NCI-H446 (cell line): ENCODE measurements around the gene POLE.
"Not testable (repeated sequence)": the region's sequence is repeated elsewhere in the genome, so short reads cannot be mapped to it uniquely, and the experiment has no call there.

Experiments used
- DNase-seq, 2 experiments: peaks; one replicate each; lab custom pipeline; 2025; lab: John Stamatoyannopoulos, UW

Gene POLE

DNA sequence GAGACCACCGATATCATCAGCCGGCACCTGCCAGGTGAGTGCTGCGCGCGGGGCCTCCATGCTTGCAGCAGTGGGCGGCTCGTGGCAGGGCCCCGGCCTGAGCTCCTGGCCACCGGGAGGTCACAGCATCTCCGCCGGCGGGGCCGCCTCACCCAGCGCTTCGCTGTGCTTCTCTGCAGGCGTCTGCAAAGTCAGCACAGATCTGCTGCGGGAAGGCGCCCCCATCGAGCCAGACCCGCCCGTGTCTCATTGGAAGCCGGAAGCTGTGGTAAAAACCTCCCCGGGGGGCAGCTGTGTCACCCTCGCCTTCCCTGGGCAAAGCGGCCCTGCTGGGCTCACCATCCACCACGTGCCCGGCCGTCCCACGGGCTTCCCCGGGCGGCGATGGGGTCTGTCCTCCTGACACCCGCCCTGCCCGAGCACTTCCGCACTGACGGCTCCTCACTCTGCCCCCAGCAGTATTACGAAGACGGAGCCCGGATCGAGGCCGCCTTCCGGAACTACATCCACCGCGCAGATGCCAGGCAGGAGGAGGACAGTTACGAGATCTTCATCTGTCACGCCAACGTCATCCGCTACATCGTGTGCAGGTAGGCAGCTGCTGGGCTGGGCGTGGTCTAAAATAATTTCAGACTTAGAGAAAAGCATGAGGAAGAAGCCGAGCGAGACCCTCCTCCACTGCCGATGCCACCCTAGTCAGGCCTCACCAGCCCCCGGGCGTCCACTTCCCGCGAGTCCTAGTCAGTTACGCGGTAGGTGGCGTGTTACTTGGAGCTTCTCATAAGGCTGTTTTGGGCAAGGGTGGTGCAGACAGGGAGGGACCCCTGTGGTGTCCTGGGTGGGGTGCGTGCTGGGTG is 30.6 kb upstream of the POLE start:
- no peak for DNase-seq

DNA sequence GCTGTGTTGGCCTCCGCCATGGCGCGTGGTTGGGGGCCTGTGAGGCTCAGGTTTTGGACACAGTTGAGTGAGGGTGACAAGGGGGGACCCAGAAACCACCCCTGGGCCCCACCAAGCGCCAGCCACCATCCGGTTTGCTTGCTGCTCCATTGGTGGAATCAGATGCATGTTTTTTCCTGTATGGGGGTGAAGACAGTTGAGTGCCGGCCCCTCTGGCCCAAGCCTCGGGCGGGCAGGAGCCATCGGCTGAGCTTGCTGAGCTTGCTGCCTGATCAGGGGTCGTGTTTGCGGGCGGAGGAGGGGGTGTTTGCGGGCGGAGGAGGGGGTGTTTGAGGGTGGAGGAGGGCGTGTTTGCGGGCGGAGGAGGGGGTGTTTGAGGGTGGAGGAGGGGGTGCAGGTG is 29.9 kb upstream of the POLE start:
- DNase-seq = no peak

DNA sequence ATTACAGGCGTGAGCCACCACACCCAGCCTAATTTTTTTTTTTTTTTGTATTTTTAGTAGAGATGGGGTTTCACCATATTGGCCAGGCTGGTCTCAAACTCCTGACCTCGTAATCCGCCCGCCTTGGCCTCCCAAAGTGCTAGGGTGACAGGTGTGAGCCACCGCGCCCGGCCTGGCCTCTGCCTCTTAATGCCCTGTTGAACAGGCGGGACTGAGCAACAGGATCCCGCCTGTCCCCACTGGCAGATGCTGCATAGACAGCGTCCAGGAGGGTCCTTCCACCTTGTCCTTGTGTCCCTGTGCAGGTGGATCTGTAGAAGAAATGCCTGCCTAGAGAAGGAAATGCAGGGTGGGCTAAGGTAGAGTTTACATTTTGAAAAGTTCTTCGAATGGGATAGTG is 29.2 kb upstream of the POLE start:
- no peak for DNase-seq

DNA sequence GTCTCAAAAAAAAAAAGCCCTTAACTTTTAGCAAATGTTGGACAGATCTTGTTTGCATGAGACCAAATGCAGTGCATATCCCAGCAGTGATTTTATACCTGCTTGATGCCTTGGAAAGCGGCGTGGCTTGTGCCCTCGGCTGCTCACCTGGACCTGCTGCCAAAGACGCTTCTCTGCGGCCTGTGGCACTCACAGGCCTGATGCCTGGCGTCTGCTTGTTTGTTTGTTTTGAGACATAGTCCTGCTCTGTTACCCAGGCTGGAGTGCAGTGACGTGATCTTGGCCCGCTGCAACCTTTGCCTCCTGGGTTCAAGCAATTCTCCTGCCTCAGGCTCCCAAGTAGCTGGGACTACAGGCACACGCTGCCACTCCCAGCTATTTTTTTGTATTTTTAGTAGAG is 28.7 kb upstream of the POLE start:
- no peak for DNase-seq

DNA sequence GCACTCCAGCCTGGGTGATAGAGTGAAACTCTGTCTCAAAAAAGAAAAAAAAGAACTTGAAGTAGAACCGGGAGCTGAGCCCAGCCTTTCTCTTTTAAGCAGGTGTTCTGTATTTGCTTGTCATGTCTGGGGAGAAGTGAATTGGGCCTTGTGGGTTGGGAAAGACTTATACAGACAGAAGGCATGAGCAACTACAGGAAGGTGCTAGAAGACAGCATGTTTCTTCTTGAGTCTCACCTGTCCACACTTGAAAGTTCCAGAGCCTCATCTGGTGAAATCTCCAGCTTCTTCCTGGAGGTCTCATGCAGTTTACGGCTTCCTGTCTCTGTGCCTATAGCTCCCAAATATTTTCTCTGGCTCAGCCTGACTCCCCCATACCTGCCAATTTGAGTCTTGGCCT is 26.0 kb upstream of the POLE start:
- DNase-seq = no peak

DNA sequence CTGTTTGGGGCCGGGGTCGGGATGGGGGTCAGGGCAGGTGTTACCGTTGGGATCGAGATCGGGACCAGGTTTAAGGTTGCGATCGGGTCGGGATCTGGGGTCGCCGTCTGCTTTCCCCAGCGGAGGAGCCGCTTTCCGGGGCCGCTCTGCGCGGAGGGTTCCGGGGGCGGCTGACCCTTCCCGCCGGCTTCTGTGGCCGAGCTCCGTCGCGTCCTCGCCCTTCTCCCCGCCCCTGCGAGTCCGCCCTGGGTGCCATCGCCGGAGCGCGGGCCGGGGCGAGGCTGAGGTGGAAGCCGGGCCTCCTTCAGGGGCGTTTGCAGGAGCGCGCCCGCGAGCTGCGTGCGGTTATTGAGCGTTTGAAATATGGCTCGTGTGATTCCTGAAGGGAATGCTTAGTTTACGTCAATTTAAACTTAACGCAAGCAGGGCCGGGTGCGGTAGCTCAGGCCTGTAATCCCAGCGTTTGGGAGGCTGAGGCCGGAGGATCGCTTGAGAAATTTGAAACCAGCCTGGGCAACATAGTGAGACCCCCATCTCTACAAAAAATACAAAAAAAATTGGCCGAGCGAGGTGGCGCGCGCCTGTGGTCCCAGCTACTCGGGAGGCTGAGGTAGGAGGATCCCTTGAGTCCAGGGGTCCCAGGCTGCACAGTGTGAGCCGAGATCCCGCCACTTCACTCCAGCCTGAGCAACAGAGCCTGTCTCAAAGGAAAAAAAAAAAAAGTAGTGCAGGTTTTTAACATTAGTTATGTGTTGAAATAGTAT is 24.1 kb upstream of the POLE start:
- no peak for DNase-seq

DNA sequence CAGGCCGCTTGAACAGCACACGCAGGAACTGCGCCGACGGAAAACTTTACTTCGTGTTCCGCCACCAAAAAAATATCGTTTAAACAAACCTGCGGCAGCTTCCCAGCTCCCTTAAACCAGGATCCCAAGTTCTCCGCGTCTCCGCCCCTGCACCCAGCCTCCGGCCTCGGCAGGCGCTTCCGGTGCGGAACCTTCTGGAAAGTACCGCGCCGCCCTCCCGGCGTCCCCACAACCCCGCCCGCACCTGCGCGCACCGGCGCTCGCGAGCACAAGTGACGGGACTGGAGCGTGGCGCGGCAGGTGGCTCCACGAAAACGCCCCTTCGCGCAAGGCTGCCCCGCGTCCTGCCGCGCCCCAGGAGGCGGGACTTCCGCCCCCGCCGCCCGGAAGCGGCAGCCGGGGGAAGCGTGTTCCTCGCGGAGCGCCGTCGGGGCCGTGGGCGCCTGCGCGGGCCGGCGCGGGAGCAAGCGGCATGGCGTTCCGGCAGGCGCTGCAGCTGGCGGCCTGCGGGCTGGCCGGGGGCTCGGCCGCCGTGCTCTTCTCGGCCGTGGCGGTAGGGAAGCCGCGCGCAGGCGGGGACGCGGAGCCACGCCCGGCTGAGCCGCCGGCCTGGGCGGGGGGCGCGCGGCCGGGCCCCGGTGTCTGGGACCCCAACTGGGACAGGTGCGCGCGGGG is 23.4 kb upstream of the POLE start, which contains the start of gene PGAM5:
Gene PGAM5 (plus strand): TSS at position 438 of the 675 bp plus-strand sequence. CDS start 35 bp downstream, at position 473.
- peak; percentile 57 to 88 for DNase-seq

DNA sequence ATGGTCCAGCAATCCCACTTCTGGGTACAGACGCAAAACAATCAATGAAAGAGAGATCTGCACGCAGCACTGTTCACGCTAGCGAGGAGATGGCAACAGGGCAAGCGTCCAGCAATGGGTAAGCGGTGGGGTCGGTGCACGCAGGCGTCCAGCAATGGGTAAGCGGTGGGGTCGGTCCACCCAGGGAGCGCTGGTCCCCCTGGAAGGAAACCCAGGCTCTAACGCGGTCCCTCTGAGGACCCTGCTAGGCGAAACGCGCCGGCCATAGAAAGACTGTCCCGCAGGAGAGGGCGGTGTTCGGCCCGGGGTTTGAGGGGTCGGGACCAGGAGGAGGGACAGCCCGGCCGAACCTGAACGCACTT is 22.9 kb upstream of the POLE start:
- DNase-seq = no peak

DNA sequence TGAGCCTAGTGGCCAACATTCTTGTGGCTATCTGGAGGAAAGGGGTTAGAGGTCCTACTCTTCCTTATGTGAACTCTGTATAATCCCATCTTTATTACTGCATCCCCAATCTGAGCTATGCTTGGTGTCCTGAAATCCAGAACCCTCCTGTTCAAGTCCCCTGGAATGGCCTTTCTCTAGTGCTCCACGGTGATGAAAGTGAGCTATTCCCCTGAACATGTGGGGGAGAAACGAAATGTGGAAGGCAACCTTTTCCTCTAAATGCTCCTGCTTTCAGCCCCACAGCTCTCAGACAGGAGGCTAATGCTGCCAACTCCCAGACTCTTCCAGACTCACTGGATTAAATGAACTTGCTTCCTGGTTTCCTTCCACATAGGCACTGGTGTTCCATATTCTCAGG is 21.0 kb upstream of the POLE start:
- DNase-seq = no peak

DNA sequence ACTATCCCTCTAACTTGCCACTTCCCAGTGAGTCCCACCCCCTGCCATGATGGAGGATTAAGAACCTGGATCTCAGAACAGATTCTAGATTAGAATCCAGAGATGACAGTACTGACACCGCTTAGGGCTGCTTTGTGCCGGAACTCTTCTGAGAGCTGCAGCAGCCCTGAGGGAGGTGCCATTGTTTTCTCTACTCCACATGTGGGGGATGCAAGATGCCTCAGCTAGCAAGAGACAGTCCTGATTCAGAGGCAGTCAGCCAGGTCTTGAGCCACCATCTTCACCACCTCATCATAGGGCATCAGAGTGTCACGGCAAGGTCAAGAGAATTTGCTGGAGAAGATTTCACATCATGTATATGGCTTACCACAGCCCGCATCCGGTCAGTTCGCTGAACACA is 20.1 kb upstream of the POLE start:
- DNase-seq = no peak

DNA sequence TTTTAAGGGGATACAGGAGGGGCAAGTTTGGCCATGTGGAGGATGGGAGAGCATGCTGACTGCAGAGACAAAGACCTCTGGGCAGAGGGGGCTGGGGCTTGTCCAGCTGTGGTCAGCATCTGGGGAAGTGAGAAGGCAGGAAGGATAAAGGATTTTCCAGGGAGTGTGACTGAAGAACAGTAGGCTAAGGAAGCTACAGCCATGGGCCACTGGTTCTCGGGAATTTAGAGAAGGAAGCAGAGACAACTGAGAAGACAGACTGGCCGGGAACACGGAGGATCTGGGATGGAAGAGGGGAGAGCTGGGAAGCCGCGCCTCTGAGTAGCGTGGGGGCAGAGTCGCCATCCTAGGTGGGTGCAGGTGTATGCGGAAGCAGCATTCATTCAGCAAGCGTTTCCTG is 16.5 kb upstream of the POLE start:
- DNase-seq = no peak

DNA sequence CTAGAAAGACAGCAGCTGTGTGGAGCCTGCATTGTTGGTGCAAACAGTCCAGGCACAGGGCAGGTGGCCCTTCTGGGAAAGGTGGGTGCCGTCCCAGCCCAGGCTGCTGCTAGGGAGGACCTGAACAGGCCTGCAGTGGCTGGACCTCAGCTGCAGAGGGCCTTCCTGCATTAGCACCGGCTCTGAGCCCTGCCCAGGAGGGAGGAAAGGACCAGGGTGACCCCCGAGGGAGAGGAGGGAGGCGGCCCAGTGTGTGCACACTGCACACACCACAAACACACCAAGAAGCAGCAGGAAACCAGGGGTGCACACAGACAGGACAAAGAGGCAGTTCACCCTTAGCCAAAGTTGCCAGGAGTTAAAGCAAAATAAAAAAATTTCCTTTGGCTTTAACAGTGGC is 15.5 kb upstream of the POLE start:
- DNase-seq = no peak

DNA sequence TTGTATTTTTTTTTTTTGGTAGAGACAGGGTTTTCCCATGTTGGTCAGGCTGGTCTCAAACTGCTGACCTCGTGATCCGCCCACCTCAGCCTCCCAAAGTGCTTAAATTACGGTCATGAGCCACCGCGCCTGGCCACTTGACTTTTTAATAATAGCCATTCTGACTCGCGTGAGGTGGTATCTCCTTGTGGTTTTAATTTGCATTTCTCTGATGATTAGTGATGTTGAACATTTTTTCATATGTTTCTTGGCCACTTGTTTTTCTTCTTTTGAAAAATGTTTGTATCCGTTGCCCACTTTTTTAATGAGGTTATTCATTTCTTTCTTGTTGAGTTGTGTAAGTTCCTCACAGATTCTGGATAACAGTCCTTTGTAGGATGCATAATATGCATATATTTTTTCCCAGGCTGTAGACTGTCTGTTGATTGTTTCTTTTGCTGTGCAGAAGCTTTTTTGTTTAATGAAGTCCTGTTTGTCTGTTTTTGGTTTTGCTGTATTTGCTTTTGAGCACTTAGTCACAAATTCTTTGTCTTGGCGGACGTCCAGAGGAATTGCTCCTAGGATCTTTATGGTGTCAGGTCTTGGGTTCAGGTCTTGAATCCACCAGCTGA is 13.2 kb upstream of the POLE start:
- DNase-seq = no peak

DNA sequence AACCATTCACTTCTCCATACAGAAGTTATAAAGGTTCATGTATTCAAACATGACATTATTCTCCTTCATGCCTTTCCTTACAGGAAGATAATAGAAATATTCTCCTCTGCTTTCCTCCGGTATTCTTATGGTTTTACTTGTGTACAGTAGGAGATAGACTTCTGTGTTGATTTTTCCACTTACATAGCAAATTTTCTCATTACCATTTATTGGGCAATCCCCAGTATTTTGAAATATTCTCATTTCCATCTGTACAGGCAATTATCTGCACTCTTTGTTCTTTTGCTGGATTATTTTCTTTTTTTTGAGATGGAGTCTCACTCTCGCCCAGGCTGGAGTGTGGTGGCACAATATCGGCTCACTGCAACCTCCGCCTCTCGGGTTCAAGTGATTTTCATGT is 11.2 kb upstream of the POLE start:
- no peak for DNase-seq

DNA sequence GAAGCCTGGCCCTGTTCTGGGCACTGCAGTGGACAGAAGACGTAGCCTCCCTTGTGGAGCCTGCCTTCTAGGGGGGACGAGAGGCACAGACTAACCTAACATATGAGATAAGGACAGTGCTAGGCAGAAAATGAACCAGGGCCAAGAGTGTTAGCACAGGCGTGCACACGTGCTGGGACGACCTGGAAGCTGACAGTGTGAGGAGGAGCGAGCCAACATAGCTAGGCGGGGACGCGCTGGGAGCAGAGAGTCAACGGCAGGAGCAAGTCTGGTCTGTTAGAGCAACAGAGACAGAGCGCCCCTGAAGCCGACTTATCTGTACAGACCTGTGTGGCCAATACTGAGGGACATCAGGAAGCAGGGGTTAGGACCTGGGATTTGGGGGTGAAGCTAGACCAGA is 8.3 kb upstream of the POLE start:
- no peak for DNase-seq

DNA sequence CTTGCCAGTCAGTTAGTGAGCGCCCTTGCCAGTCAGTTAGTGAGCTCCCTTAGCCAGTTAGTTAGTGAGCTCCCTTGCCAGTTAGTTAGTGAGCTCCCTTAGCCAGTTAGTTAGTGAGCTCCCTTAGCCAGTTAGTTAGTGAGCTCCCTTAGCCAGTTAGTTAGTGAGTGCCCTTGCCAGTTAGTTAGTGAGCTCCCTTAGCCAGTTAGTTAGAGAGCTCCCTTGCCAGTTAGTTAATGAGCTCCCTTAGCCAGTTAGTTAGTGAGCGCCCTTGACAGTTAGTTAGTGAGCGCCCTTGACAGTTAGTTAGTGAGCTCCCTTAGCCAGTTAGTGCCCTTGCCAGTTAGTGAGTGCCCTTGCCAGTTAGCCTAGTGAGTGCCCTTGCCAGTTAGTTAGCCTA is 7.7 kb upstream of the POLE start:
- not testable (repeated sequence) for DNase-seq

DNA sequence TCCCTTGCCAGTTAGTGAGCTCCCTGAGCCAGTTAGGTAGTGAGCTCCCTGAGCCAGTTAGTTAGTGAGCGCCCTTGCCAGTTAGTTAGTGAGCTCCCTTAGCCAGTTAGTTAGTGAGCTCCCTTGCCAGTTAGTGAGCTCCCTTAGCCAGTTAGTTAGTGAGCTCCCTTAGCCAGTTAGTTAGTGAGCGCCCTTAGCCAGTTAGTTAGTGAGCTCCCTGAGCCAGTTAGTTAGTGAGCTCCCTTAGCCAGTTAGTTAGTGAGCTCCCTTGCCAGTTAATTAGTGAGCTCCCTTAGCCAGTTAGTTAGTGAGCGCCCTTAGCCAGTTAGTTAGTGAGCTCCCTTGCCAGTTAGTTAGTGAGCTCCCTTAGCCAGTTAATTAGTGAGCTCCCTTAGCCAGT is 4.9 kb upstream of the POLE start:
- not testable (repeated sequence) for DNase-seq

DNA sequence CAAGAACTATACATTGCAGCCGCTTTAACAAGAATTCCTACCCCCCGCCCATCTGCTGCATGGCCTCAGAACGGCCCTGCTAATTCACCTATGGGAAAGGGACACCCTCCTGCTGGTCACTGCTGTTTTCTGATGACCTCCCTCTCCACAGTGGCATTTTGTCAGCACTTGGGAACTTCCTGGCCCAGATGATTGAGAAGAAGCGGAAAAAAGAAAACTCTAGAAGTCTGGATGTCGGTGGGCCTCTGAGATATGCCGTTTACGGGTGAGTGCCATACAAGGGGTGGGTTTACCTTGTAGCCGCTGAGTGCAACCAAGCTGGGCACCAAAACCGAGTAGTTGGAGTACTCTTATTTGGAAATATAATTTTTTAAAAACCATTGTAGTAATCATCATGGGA is 3.0 kb upstream of the POLE start:
- no peak for DNase-seq

DNA sequence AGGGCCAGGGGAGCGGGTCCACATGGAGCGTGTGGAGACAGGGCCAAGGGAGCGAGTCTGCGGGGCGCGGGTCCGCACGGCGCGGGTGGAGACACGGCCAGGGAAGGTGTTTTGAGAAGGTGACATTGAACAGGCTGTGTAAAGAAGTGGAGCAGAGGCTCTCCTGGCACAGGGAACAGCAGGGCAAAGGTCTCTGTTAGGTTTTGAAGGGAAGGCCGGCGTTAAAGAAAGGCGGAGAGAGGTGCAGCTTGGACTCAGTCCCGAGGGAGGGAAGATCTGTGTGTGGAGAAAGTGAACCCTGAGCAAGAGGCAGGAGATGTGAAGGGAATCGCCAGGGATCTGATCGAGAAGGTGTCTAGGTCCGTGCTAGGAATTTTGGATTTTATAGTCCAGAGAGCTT is 2.1 kb upstream of the POLE start:
- no peak for DNase-seq

DNA sequence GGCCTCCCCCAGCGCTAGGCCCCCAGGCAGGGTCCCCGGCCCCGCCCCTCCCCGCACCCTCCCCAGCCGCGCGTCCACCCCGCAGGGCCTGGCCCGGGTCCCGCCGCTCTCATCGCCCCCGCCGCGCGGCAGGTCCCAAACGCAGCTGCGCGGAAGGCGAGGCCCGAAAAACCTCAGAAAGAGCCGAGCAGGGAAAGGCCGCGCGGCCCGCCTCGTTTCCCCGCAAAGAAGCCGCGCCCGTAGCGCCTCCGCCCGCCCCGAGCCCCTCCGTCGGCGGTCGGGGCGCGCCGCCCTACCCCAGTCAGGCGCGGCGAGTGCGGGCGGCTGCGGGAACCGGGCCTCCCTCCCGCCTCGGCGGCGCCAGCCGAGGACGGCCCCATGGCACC is 324 bp downstream of the POLE start:
- DNase-seq = peak in 1 of 2 experiments; percentile 54

DNA sequence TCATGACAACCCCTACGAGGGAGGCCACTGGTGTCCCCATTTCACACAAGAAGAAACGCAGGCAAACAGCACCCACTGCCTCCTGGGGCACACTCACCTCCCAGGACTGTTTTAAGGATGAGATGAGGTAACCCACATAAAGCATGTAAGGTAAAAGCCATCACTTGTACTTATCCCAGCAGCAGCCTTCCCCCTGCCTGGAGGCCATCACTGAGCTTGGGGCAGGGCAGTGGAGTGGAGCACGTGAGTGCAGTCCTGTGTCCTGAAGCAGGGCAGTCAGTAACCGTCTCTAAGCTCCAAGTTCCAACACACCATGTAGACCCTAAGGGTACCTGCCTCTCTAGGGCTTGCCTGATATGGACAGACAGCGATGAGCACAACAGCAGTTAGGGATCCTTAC is 1.7 kb downstream of the POLE start:
- DNase-seq = no peak

DNA sequence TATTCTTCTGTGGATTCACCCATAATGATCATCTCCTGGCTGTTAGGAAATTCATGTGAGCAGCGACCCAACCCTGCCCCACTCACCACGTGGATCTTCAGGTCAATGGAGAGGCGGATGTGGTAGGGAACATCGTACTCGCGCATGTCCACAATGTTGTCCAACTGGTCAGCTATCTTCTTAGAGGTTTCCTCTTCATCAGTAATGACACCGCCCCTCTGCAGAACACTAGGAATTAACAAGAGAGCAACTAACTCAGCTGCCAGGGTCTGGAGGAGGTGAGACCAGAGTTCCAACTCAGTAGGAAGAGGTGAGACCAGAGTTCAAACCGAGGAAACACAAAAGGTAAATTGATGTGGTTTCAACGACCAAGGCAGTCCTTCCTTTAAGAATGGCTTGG is 9.7 kb downstream of the POLE start:
- no peak for DNase-seq
